Measurements from ENCODE around the gene OTP. TPM values are rescaled to one million over a fixed set of nuclear protein-coding genes. Genes with fewer than 3 reads are reported as not detected.

The OTP gene
- total and polyA plus RNA-seq, 10 of the 15 experiments (the other 5 are each of a cell fraction or from before 2014, with no cell fraction given) = 0.31 to 8.8 (median 2.4) TPM

- TF ChIP-seq IRF3 (IDR thresholded peaks at IDR 0.05) (no peak), HCFC1 (IDR thresholded peaks at IDR 0.05; ENCODE audit: low read length) (no peak), EP300 (IDR thresholded peaks at IDR 0.05; ENCODE audit: borderline replicate concordance in 1 of 2, control insufficient read depth in 1 of 2, low read depth in 2 of 2, low read length in 2 of 2) (no peak), SMAD1 (IDR thresholded peaks at IDR 0.05; ENCODE audit: low read depth, partially characterized antibody) (no peak), ZNF274 (IDR thresholded peaks at IDR 0.05; ENCODE audit: insufficient read depth, insufficient read length) (no peak), RBBP5 (conservative IDR thresholded peaks at IDR 0.05) (no peak), ETV6 (conservative IDR thresholded peaks at IDR 0.05 in 1 of 2, IDR thresholded peaks at IDR 0.05 in 1 of 2; ENCODE audit: borderline replicate concordance in 1 of 2, low read depth in 1 of 2) (no peak), CEBPB (IDR thresholded peaks at IDR 0.05; ENCODE audit: borderline replicate concordance in 1 of 2, low read depth in 2 of 2, low read length in 2 of 2) (no peak), ZBTB40 (IDR thresholded peaks at IDR 0.05; ENCODE audit: borderline replicate concordance) (no peak), IRF4 (IDR thresholded peaks at IDR 0.05; ENCODE audit: low read depth, low read length) (no peak), IKZF1 (conservative IDR thresholded peaks at IDR 0.05) (peak; percentile 82), STAT1 (conservative IDR thresholded peaks at IDR 0.05) (no peak), SMAD5 (IDR thresholded peaks at IDR 0.05; ENCODE audit: low read depth) (no peak), MLLT1 (IDR thresholded peaks at IDR 0.05) (no peak), EGR1 (IDR thresholded peaks at IDR 0.05; ENCODE audit: borderline replicate concordance in 1 of 2, low read depth in 2 of 2, low read length in 2 of 2) (no peak), CTCF (IDR thresholded peaks at IDR 0.05 in 2 of 3, conservative IDR thresholded peaks at IDR 0.05 in 1 of 3; ENCODE audit: control insufficient read depth in 2 of 3, extremely low read depth in 1 of 3, insufficient read depth in 1 of 3, low read depth in 3 of 3, low read length in 3 of 3) (peak; percentile 51 to 55 (median 52); a peak in 5 of 6 replicates), BHLHE40 (IDR thresholded peaks at IDR 0.05; ENCODE audit: borderline replicate concordance in 1 of 2, low read depth in 2 of 2, low read length in 1 of 2) (peak; percentile 10 to 15; a peak in 1 of 4 replicates), BMI1 (IDR thresholded peaks at IDR 0.05; ENCODE audit: borderline replicate concordance) (no peak)
Observed at GRCh38 chr5:77645158-77645994, 6.9 kb upstream of the OTP start (continued).
